ENCODE results near the gene LRRK2. TPM values are rescaled to one million over a fixed set of nuclear protein-coding genes. Genes with fewer than 3 reads are reported as not detected.
A peak's percentile ranks its signal among the peaks of the same experiment; 100 is the strongest.
"Not testable (repeated sequence)": the region's sequence is repeated elsewhere in the genome, so short reads cannot be mapped to it uniquely, and the experiment has no call there.

The LRRK2 gene
- total and polyA plus RNA-seq, 8 donors = 3.8 to 515 (median 6.5) TPM

GRCh38 chr12:40382217-40382616, 157.4 kb downstream of the LRRK2 start:
- H3K9me3 ChIP-seq = no peaks in the 10 kb centered on the region
- TF ChIP-seq, protein P1, sequence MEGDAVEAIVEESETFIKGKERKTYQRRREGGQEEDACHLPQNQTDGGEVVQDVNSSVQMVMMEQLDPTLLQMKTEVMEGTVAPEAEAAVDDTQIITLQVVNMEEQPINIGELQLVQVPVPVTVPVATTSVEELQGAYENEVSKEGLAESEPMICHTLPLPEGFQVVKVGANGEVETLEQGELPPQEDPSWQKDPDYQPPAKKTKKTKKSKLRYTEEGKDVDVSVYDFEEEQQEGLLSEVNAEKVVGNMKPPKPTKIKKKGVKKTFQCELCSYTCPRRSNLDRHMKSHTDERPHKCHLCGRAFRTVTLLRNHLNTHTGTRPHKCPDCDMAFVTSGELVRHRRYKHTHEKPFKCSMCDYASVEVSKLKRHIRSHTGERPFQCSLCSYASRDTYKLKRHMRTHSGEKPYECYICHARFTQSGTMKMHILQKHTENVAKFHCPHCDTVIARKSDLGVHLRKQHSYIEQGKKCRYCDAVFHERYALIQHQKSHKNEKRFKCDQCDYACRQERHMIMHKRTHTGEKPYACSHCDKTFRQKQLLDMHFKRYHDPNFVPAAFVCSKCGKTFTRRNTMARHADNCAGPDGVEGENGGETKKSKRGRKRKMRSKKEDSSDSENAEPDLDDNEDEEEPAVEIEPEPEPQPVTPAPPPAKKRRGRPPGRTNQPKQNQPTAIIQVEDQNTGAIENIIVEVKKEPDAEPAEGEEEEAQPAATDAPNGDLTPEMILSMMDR (IDR thresholded peaks at IDR 0.05) = no peak
- H3K4me1 ChIP-seq = no peaks in the 10 kb centered on the region
- H3K36me3 ChIP-seq = no peaks in the 10 kb centered on the region
- H3K27ac ChIP-seq = no peak overlapping the region
- DNase-seq (no peak), ATAC-seq (no peak)
- intact Hi-C loops (cut with DNase I) = no loop called here
- H3K4me3 ChIP-seq = no peak overlapping the region
- no peaks in the 10 kb centered on the region for H3K27me3 ChIP-seq

GRCh38 chr12:40387279-40387678, 162.5 kb downstream of the LRRK2 start:
- intact Hi-C loops (cut with DNase I); ATAC-seq; H3K4me1 ChIP-seq; H3K27ac ChIP-seq; H3K9me3 ChIP-seq; H3K4me3 ChIP-seq; DNase-seq; H3K36me3 ChIP-seq; H3K27me3 ChIP-seq: not testable (repeated sequence)

GRCh38 chr12:40390980-40391379, 166.2 kb downstream of the LRRK2 start:
- DNase-seq (no peak), ATAC-seq (no peak)
- no peaks in the 10 kb centered on the region for H3K4me1 ChIP-seq
- H3K36me3 ChIP-seq = no peaks in the 10 kb centered on the region
- TF ChIP-seq, protein P1 (IDR thresholded peaks at IDR 0.05) = no peak
- H3K27ac ChIP-seq = no peak overlapping the region
- H3K9me3 ChIP-seq = no peaks in the 10 kb centered on the region
- intact Hi-C loops (cut with DNase I) = no loop called here
- no peak overlapping the region for H3K4me3 ChIP-seq
- no peaks in the 10 kb centered on the region for H3K27me3 ChIP-seq

- Histone ChIP-seq H3K9me3 (no peaks in the 10 kb centered on the region), H3K36me3 (no peaks in the 10 kb centered on the region), H3K27ac (no peak overlapping the region), H3K27me3 (no peaks in the 10 kb centered on the region), H3K4me3 (no peak overlapping the region), H3K4me1 (no peaks in the 10 kb centered on the region)
- ATAC-seq (peak; percentile 18), DNase-seq (no peak)
- intact Hi-C loops (cut with DNase I) = no loop called here
- TF ChIP-seq, protein P1 (IDR thresholded peaks at IDR 0.05) = no peak
Measured at GRCh38 chr12:40393026-40393425, 168.2 kb downstream of the LRRK2 start.

GRCh38 chr12:40399656-40400055, 174.9 kb downstream of the LRRK2 start:
- TF ChIP-seq, protein P1 (IDR thresholded peaks at IDR 0.05) = no peak
- ATAC-seq = no peak
- DNase-seq = no peak
- H3K4me3 ChIP-seq = no peak overlapping the region
- no peaks in the 10 kb centered on the region for H3K4me1 ChIP-seq
- H3K27ac ChIP-seq = no peak overlapping the region
- no peaks in the 10 kb centered on the region for H3K36me3 ChIP-seq
- H3K9me3 ChIP-seq = no peaks in the 10 kb centered on the region
- no peaks in the 10 kb centered on the region for H3K27me3 ChIP-seq
- intact Hi-C loops (cut with DNase I) = no loop called here

- no peaks in the 10 kb centered on the region for H3K4me1 ChIP-seq
- H3K36me3 ChIP-seq = no peaks in the 10 kb centered on the region
- DNase-seq (no peak), ATAC-seq (no peak)
- intact Hi-C loops (cut with DNase I) = no loop called here
- no peak overlapping the region for H3K27ac ChIP-seq
- H3K4me3 ChIP-seq = no peak overlapping the region
- H3K9me3 ChIP-seq = no peaks in the 10 kb centered on the region
- TF ChIP-seq, protein P1 (IDR thresholded peaks at IDR 0.05) = no peak
- H3K27me3 ChIP-seq = no peaks in the 10 kb centered on the region
Measured at GRCh38 chr12:40405419-40405818, 180.6 kb downstream of the LRRK2 start.

All from left lung (tissue), 10 donors.